CD8-positive, alpha-beta memory T cell (primary cell): ENCODE data around the gene PEX6. TPM values are rescaled to one million over a fixed set of nuclear protein-coding genes. Genes with fewer than 3 reads are reported as not detected.

Experiments used
- CTCF ChIA-PET: fragments of 350-600 bp; sonication (Branson Sonifier 250); formaldehyde crosslinking; loops from one replicate; lab custom pipeline; 2021; ENCODE audit warnings: antibody characterized with exemption; lab: Charles Lee
- POLR2A ChIA-PET: fragments of 350-600 bp; sonication (Branson Sonifier 250); formaldehyde crosslinking; loops from one replicate; lab custom pipeline; 2021; ENCODE audit warnings: antibody characterized with exemption; lab: Charles Lee
- DNase-seq, 5 donors: peaks; one replicate each; pipeline versions ENCODE4 v3.0.0 to v3.0.0-alpha.2; 2020 to 2022; ENCODE audit warnings: mixed read lengths in 1 of 5
- H3K27ac ChIP-seq: one replicate; pipeline ENCODE4 v1.7.0; 2013; ENCODE audit warnings: low read depth, mild to moderate bottlenecking, low read length, moderate library complexity
- H3K27me3 ChIP-seq: 2 replicates; pipeline ENCODE4 v1.7.0; 2013; ENCODE audit warnings: low read length, mild to moderate bottlenecking; ENCODE audit not compliant: insufficient read depth, poor library complexity, severe bottlenecking
- H3K36me3 ChIP-seq: 2 replicates; pipeline ENCODE4 v1.7.0; 2013; ENCODE audit warnings: mild to moderate bottlenecking, low read length, moderate library complexity; ENCODE audit not compliant: insufficient read depth
- H3K4me1 ChIP-seq: 2 replicates; pipeline ENCODE4 v1.7.0; 2013; ENCODE audit warnings: mild to moderate bottlenecking, low read length, moderate library complexity; ENCODE audit not compliant: insufficient read depth
- H3K4me3 ChIP-seq: 2 replicates; pipeline ENCODE4 v1.7.0; 2013; ENCODE audit warnings: mild to moderate bottlenecking, low read length
- H3K9me3 ChIP-seq: 2 replicates; pipeline ENCODE4 v1.7.0; 2013; ENCODE audit warnings: mild to moderate bottlenecking, low read length
- H3K27ac Mint-ChIP-seq, 8 donors: one replicate each; pipeline ENCODE4 v1.8.0; 2020 to 2021; ENCODE audit warnings: mixed read lengths in 8 of 8, mild to moderate bottlenecking in 6 of 8, inconsistent platforms in 3 of 8, moderate library complexity in 3 of 8
- H3K27me3 Mint-ChIP-seq, 2 donors: one replicate each; pipeline ENCODE4 v1.8.0; 2020 to 2021; ENCODE audit warnings: mixed read lengths in 2 of 2, mild to moderate bottlenecking in 1 of 2, moderate library complexity in 1 of 2
- H3K36me3 Mint-ChIP-seq, 3 donors: one replicate each; pipeline ENCODE4 v1.8.0; 2020 to 2021; ENCODE audit warnings: mixed read lengths in 3 of 3, inconsistent platforms in 1 of 3, mild to moderate bottlenecking in 1 of 3
- H3K4me1 Mint-ChIP-seq, 3 donors: one replicate each; pipeline ENCODE4 v1.8.0; 2020 to 2021; ENCODE audit warnings: mixed read lengths in 3 of 3, inconsistent platforms in 1 of 3, mild to moderate bottlenecking in 1 of 3
- H3K4me3 Mint-ChIP-seq, 7 donors: one replicate each; pipeline ENCODE4 v1.8.0; 2020 to 2021; ENCODE audit warnings: mixed read lengths in 7 of 7, mild to moderate bottlenecking in 6 of 7, moderate library complexity in 4 of 7, inconsistent platforms in 2 of 7
- H3K9me3 Mint-ChIP-seq, 5 donors: one replicate each; pipeline ENCODE4 v1.8.0; 2020 to 2022; ENCODE audit warnings: mixed read lengths in 5 of 5, mild to moderate bottlenecking in 3 of 5, moderate library complexity in 2 of 5, inconsistent platforms in 1 of 5
- polyA plus RNA-seq: library from polyadenylated mRNA; unstranded; fragments of 300-500 nt; fragmentation: Illumina TruSeq; gene quantifications from one replicate; pipeline ENCODE4 v1.2.3, GENCODE V29; 2021
- total RNA-seq, 2 experiments: library from RNA; stranded (reverse); gene quantifications; one replicate each; pipeline ENCODE4 v1.2.3, GENCODE V29; 2021

The PEX6 gene
- total and polyA plus RNA-seq, 3 experiments from 2014 or later: 14.6 to 20.6 (median 19.2) TPM

DNA sequence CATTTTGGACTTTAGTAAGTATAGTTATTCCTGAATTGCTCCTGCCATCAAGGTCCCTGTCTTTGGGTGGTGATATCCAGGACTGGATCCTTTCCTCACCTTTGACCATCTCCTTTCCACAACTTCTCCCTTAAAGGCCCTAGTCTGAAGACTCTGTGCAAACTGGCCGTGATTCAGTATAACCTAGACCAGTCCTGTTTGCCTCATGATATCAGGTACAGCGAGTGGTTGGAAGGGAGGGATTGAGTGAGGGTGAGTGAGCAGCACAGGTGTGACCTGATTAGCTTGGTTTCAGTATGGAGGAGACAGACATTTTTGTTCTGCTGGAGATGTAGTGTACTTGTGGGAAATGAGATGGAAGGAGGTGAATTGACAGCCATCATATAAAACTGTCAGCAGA is 40.2 kb upstream of the PEX6 start:
- no peak for DNase-seq
- no peak overlapping the region for H3K27ac ChIP-seq
- Mint-ChIP-seq H3K27me3 (no peaks in the 10 kb centered on the region), H3K36me3 (peaks cover 0 to 50% (median 11%) of the 10 kb centered on the region in 3 donors), H3K4me1 (peaks cover 35 to 56% (median 43%) of the 10 kb centered on the region in 3 donors), H3K27ac (peak overlapping the region in 4 of 8 donors; percentile 12 to 84 (median 76)), H3K4me3 (peak overlapping the region in 3 of 7 donors; percentile 49 to 81 (median 50)), H3K9me3 (no peaks in the 10 kb centered on the region)
- no peaks in the 10 kb centered on the region for H3K9me3 ChIP-seq
- no peaks in the 10 kb centered on the region for H3K27me3 ChIP-seq
- no peak overlapping the region for H3K4me3 ChIP-seq
- POLR2A ChIA-PET: interaction anchor here (0.5 kb wide), 1 partner anchor 1065 kb away, joined by 3 read pairs; no protein-coding TSS in a partner anchor
- peaks cover 11% of the 10 kb centered on the region for H3K36me3 ChIP-seq
- CTCF ChIA-PET: no interaction called here
- H3K4me1 ChIP-seq: peaks cover 50% of the 10 kb centered on the region

GRCh38 chr6:43016943-43017334 is 38.0 kb upstream of the PEX6 start:
- no peak overlapping the region for H3K4me3 ChIP-seq
- H3K4me3 Mint-ChIP-seq: peak overlapping the region in 1 of 7 donors; percentile 6
- H3K27me3 ChIP-seq: no peaks in the 10 kb centered on the region
- H3K27ac ChIP-seq: no peak overlapping the region
- H3K4me1 ChIP-seq: peaks cover 51% of the 10 kb centered on the region
- peaks cover 0 to 2% of the 10 kb centered on the region in 2 donors for H3K27me3 Mint-ChIP-seq
- DNase-seq: no peak
- H3K9me3 ChIP-seq: no peaks in the 10 kb centered on the region
- ChIA-PET POLR2A (interaction anchor here (1.4 kb wide), 1 partner anchor 88 kb away, joined by 3 read pairs; the partner anchor contains the start of gene CNPY3), CTCF (interaction anchor here (1.3 kb wide), 1 partner anchor 16 kb away, joined by 3 read pairs; no protein-coding TSS in a partner anchor)
- peaks cover 16% of the 10 kb centered on the region for H3K36me3 ChIP-seq
- H3K4me1 Mint-ChIP-seq: peaks cover 52 to 70% (median 57%) of the 10 kb centered on the region in 3 donors
- H3K9me3 Mint-ChIP-seq: no peaks in the 10 kb centered on the region
- H3K27ac Mint-ChIP-seq: peak overlapping the region in 2 of 8 donors; percentile 14 to 88
- H3K36me3 Mint-ChIP-seq: peaks cover 0 to 67% (median 8%) of the 10 kb centered on the region in 3 donors

- ChIA-PET CTCF (interaction anchor here (1.3 kb wide), 2 partner anchors 16 to 37 kb away, joined by 3 read pairs; partner anchors contain the start of gene CUL7), POLR2A (interaction anchor here (1.4 kb wide), 1 partner anchor 87 kb away, joined by 3 read pairs; the partner anchor contains the start of gene CNPY3)
- peaks cover 51% of the 10 kb centered on the region for H3K4me1 ChIP-seq
- Mint-ChIP-seq H3K36me3 (peaks cover 0 to 68% (median 7%) of the 10 kb centered on the region in 3 donors), H3K9me3 (no peaks in the 10 kb centered on the region), H3K4me1 (peaks cover 53 to 72% (median 59%) of the 10 kb centered on the region in 3 donors), H3K27ac (peak overlapping the region in 4 of 8 donors; percentile 14 to 88 (median 70)), H3K4me3 (peak overlapping the region; percentile 24 to 87 (median 47)), H3K27me3 (peaks cover 0 to 2% of the 10 kb centered on the region in 2 donors)
- no peak for DNase-seq
- no peaks in the 10 kb centered on the region for H3K9me3 ChIP-seq
- H3K4me3 ChIP-seq: no peak overlapping the region
- peaks cover 18% of the 10 kb centered on the region for H3K36me3 ChIP-seq
- H3K27me3 ChIP-seq: no peaks in the 10 kb centered on the region
- peak overlapping the region; percentile 15 for H3K27ac ChIP-seq
These were observed 37.4 kb upstream of the PEX6 start for GRCh38 chr6:43016176-43016942.

DNA sequence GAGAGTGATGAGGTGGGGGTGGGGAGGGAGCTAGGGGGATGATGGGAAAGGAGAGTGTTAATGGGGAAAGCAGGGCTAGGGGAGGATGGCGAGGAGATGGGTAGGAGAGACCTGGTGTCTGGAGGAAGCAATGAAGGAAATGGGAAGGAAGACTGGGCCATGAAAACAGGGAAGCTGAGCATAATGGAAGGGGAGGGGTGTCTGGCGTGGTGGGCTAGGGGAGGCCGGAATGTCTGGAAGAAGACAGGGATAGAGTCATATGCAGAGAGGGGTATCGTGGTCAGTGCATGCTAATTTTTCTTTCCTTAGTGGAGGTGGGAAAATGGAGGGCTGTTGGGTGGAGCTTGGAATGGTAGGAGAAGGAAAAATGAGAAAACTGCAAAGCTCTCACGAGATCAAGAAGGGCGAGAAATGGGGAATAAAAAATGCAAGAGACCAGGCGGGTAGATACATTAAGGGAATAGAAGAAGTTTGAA is 35.5 kb upstream of the PEX6 start:
- Histone ChIP-seq H3K9me3 (no peaks in the 10 kb centered on the region), H3K27me3 (no peaks in the 10 kb centered on the region), H3K4me1 (peaks cover 42% of the 10 kb centered on the region), H3K36me3 (peaks cover 28% of the 10 kb centered on the region), H3K4me3 (peak overlapping the region; percentile 81), H3K27ac (peak overlapping the region; percentile 81)
- H3K4me1 Mint-ChIP-seq: peaks cover 48 to 70% (median 58%) of the 10 kb centered on the region in 3 donors
- ChIA-PET CTCF (interaction anchor here (0.9 to 3.2 kb wide), 6 partner anchors 10 to 129 kb away, joined by 3 to 17 read pairs (median 4); partner anchors contain the start of genes CNPY3 and PPP2R5D), POLR2A (interaction anchor here (0.5 to 3.4 kb wide), 9 partner anchors 9 to 496 kb away, joined by 3 to 24 read pairs (median 13); partner anchors contain the start of genes CNPY3, CUL7, KLC4 and LRRC73)
- H3K27me3 Mint-ChIP-seq: peaks cover 0 to 2% of the 10 kb centered on the region in 2 donors
- peak overlapping the region; percentile 86 to 96 (median 90) for H3K4me3 Mint-ChIP-seq
- H3K9me3 Mint-ChIP-seq: no peaks in the 10 kb centered on the region
- DNase-seq: no peak
- peaks cover 0 to 74% (median 9%) of the 10 kb centered on the region in 3 donors for H3K36me3 Mint-ChIP-seq
- H3K27ac Mint-ChIP-seq: peak overlapping the region; percentile 40 to 97 (median 88)

DNA sequence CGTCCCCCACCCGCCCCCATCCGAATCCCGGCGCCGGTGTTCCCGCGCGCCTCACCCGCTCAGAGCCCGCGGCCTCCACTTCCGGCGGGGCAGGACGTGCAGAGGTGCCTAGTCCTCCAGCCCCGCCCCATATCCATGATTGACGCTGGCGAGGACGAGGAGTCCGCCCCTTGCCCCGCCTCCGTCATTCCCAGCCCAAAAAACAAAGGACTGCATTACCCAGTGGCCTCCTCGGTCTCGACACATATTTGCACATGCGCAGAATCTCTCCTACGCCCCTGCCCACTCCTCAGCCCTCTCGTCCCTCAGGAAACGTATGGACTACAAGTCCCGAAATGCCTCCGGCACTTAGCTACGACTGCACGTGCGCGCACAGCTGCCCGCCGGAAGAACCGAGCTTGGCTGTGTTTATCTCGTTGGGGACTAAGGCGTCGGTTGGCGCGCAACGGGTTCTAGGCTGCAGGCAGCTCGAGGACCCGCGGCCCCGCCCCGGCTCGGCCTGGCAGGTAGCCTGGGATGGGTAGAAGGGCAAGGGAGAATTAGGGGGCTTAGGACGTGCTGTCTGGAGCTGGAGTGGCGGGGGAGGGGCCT is 35.0 kb upstream of the PEX6 start, which contains the start of the genes KLHDC3 and MEA1:
Gene KLHDC3, plus strand, starts transcription at position 407 of the 591 bp plus-strand sequence. CDS start 2,944 bp downstream, outside the sequence.
Gene MEA1, minus strand, starts transcription at position 104 of the 591 bp plus-strand sequence. CDS start 133 bp downstream, outside the sequence.
- peaks cover 0 to 75% (median 5%) of the 10 kb centered on the region in 3 donors for H3K36me3 Mint-ChIP-seq
- ChIA-PET POLR2A (interaction anchor here (0.5 to 3.4 kb wide), 10 partner anchors 10 to 496 kb away, joined by 3 to 24 read pairs (median 9); partner anchors contain the start of genes CNPY3, CUL7, KLC4 and LRRC73), CTCF (interaction anchor here (0.9 to 3.2 kb wide), 6 partner anchors 10 to 129 kb away, joined by 3 to 17 read pairs (median 4); partner anchors contain the start of genes CNPY3 and PPP2R5D)
- Histone ChIP-seq H3K4me3 (peak within 1 kb of the TSS; percentile 81), H3K9me3 (no peaks in the 10 kb centered on the region), H3K4me1 (peaks cover 42% of the 10 kb centered on the region), H3K27me3 (no peaks in the 10 kb centered on the region), H3K27ac (peak within 1 kb of the TSS; percentile 81), H3K36me3 (peaks cover 33% of the 10 kb centered on the region)
- peaks cover 48 to 70% (median 54%) of the 10 kb centered on the region in 3 donors for H3K4me1 Mint-ChIP-seq
- DNase-seq: peak; percentile 97 to 100 (median 99)
- no peaks in the 10 kb centered on the region for H3K9me3 Mint-ChIP-seq
- peak within 1 kb of the TSS; percentile 86 to 96 (median 90) for H3K4me3 Mint-ChIP-seq
- peak within 1 kb of the TSS; percentile 59 to 97 (median 92) for H3K27ac Mint-ChIP-seq
- peaks cover 0 to 2% of the 10 kb centered on the region in 2 donors for H3K27me3 Mint-ChIP-seq

DNA sequence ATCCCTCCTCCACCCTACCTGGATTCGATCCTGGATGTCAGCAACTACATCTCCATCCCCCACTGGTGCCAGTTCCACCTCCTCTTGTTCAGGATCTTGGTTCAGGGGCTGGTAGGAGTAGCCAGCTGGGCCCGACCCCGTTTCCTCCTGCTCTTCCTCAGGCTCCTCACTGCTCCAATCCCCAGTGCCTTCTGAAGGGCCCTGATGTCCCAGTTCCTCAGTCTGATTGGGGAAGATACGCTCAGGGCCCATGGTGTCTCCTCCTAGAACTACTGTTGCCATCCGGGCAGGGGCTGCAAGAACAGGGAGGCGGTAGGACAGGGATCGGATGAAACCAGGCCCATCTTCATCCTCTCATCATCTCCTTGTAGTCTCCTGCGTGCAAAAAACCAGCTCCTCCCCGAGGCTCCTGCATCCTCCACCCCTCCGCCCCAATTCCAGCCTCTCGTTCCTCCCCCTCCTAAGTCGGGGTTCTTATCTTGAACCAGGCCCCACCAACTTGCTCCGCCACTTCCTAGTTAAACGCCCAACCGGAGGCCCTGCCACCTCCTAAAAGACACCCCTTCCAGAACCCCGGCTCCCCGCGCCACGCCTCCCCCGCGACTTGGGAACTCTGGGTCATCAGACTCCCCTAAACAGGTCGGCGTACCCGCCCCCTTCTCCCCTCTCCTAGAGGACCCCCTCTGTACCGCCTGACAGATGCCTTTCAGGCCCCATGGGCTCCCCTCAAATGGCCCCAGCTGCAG is 34.3 kb upstream of the PEX6 start:
- peak overlapping the region; percentile 59 to 97 (median 92) for H3K27ac Mint-ChIP-seq
- H3K4me1 Mint-ChIP-seq: peaks cover 47 to 69% (median 54%) of the 10 kb centered on the region in 3 donors
- H3K36me3 Mint-ChIP-seq: peaks cover 0 to 75% (median 6%) of the 10 kb centered on the region in 3 donors
- H3K9me3 Mint-ChIP-seq: no peaks in the 10 kb centered on the region
- peak overlapping the region; percentile 81 for H3K4me3 ChIP-seq
- H3K36me3 ChIP-seq: peaks cover 34% of the 10 kb centered on the region
- H3K27me3 ChIP-seq: no peaks in the 10 kb centered on the region
- peaks cover 0 to 2% of the 10 kb centered on the region in 2 donors for H3K27me3 Mint-ChIP-seq
- DNase-seq: no peak
- H3K9me3 ChIP-seq: no peaks in the 10 kb centered on the region
- H3K27ac ChIP-seq: peak overlapping the region; percentile 81
- CTCF ChIA-PET: interaction anchor here (0.9 to 3.2 kb wide), 5 partner anchors 11 to 130 kb away, joined by 3 to 17 read pairs (median 5); partner anchors contain the start of gene PPP2R5D
- H3K4me1 ChIP-seq: peaks cover 42% of the 10 kb centered on the region
- POLR2A ChIA-PET: interaction anchor here (0.5 to 3.4 kb wide), 11 partner anchors 27 to 497 kb away, joined by 3 to 24 read pairs (median 5); partner anchors contain the start of genes CNPY3, CUL7, KLC4 and LRRC73
- H3K4me3 Mint-ChIP-seq: peak overlapping the region; percentile 86 to 96 (median 90)
